Stomach (tissue), 4 donors: ENCODE results near the gene TEX19.

Source experiments
- POLR2A ChIP-seq, 4 donors: fragments of 450-650 bp; IDR thresholded peaks; one replicate each; pipeline ENCODE4 v1.6.1; 2016; ENCODE audit warnings: antibody characterized with exemption in 4 of 4, control low read depth in 2 of 4, mild to moderate bottlenecking in 1 of 4, moderate library complexity in 1 of 4
- POLR2AphosphoS5 ChIP-seq, 3 donors: sonication (generic); formaldehyde crosslinking; IDR thresholded peaks; one replicate each; pipeline ENCODE4 v1.6.1; 2016; ENCODE audit warnings: antibody characterized with exemption in 3 of 3
- TF ChIP-seq, protein P1 (sequence below), 7 experiments: fragments of 450-650 bp in 4 of 7; fragments of 200-600 bp in 3 of 7; sonication (generic) in 3 of 7; IDR thresholded peaks; one replicate each; pipeline ENCODE4 v1.5.1; 2016 to 2019; ENCODE audit warnings: antibody characterized with exemption in 7 of 7, control low read depth in 2 of 7, mild to moderate bottlenecking in 1 of 7

GRCh38 chr17:82348434-82348833 lies 10.6 kb upstream of the TEX19 start:
- TF ChIP-seq, protein P1, sequence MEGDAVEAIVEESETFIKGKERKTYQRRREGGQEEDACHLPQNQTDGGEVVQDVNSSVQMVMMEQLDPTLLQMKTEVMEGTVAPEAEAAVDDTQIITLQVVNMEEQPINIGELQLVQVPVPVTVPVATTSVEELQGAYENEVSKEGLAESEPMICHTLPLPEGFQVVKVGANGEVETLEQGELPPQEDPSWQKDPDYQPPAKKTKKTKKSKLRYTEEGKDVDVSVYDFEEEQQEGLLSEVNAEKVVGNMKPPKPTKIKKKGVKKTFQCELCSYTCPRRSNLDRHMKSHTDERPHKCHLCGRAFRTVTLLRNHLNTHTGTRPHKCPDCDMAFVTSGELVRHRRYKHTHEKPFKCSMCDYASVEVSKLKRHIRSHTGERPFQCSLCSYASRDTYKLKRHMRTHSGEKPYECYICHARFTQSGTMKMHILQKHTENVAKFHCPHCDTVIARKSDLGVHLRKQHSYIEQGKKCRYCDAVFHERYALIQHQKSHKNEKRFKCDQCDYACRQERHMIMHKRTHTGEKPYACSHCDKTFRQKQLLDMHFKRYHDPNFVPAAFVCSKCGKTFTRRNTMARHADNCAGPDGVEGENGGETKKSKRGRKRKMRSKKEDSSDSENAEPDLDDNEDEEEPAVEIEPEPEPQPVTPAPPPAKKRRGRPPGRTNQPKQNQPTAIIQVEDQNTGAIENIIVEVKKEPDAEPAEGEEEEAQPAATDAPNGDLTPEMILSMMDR (IDR thresholded peaks at IDR 0.05) = no peak
- TF ChIP-seq POLR2AphosphoS5 (IDR thresholded peaks at IDR 0.05) (no peak), POLR2A (IDR thresholded peaks at IDR 0.05) (no peak)
